SU-DHL-6 (cell line): Measurements from ENCODE around the gene ABCC8.

Experiments used
- H2AFZ ChIP-seq: fragments of 200-600 bp; sonication (generic); 2 replicates; pipeline ENCODE4 v1.6.1; 2014; ENCODE audit warnings: low read depth, mild to moderate bottlenecking, moderate library complexity, mixed read lengths, antibody characterized with exemption, low read length; ENCODE audit not compliant: severe bottlenecking
- H3F3A ChIP-seq: fragments of 200-600 bp; shearing (Covaris generic); 2 replicates; pipeline ENCODE4 v1.6.0; 2016; ENCODE audit warnings: antibody characterized with exemption, mild to moderate bottlenecking; ENCODE audit not compliant: insufficient read depth
- H3K27ac ChIP-seq: fragments of 200-600 bp; sonication (generic); 2 replicates; pipeline ENCODE4 v1.5.1; 2016; ENCODE audit warnings: low read depth, mild to moderate bottlenecking, low read length, moderate library complexity, mixed read lengths
- H3K27me3 ChIP-seq: fragments of 200-600 bp; sonication (generic), shearing (Covaris generic); 2 replicates; pipeline ENCODE4 v1.6.0; 2014; ENCODE audit warnings: mild to moderate bottlenecking, low read length
- H3K36me3 ChIP-seq: fragments of 200-600 bp; sonication (generic); 2 replicates; pipeline ENCODE4 v1.6.1; 2014; ENCODE audit warnings: mild to moderate bottlenecking, low read length, mixed read lengths
- H3K4me2 ChIP-seq: fragments of 300-600, 200-600 bp; shearing (Covaris generic), sonication (generic); 2 replicates; pipeline ENCODE4 v1.6.0; 2014; ENCODE audit warnings: low read length, low read depth, mild to moderate bottlenecking; ENCODE audit not compliant: poor library complexity, severe bottlenecking
- H3K4me3 ChIP-seq: fragments of 200-600 bp; sonication (generic); 2 replicates; pipeline ENCODE4 v1.5.1; 2014; ENCODE audit warnings: antibody characterized with exemption, low read length, mild to moderate bottlenecking, mixed read lengths; ENCODE audit not compliant: insufficient read depth, poor library complexity, severe bottlenecking
- H3K79me2 ChIP-seq: fragments of 200-600 bp; sonication (generic); 2 replicates; pipeline ENCODE4 v1.6.1; 2014; ENCODE audit warnings: mild to moderate bottlenecking, low read length, moderate library complexity; ENCODE audit not compliant: insufficient read depth
- H3K9ac ChIP-seq: fragments of 200-600 bp; sonication (generic); 2 replicates; pipeline ENCODE4 v1.7.0; 2014; ENCODE audit warnings: mild to moderate bottlenecking, low read length
- H3K9me2 ChIP-seq: fragments of 200-600 bp; sonication (generic); replicated peaks from 2 replicates; pipeline ENCODE4 v1.6.1; 2014; ENCODE audit warnings: low read length; ENCODE audit not compliant: insufficient read depth
- H3K9me3 ChIP-seq: fragments of 200-600 bp; sonication (generic); 2 replicates; pipeline ENCODE4 v1.6.1; 2014; ENCODE audit warnings: low read length, mixed read lengths; ENCODE audit not compliant: insufficient read depth
- H4K20me1 ChIP-seq: fragments of 200-600 bp; sonication (generic); 2 replicates; pipeline ENCODE4 v1.6.1; 2014; ENCODE audit warnings: low read depth, mild to moderate bottlenecking, antibody characterized with exemption, low read length, moderate library complexity, mixed read lengths
- EZH2phosphoT487 ChIP-seq: fragments of 200-600 bp; sonication (generic), shearing (Covaris generic); conservative IDR thresholded peaks from 2 replicates; pipeline ENCODE4 v1.6.1; 2018; ENCODE audit warnings: mild to moderate bottlenecking, antibody characterized with exemption, low read length, moderate library complexity, mixed read lengths
- TF ChIP-seq, protein P1 (sequence below): fragments of 200-600 bp; sonication (generic); IDR thresholded peaks from one replicate; pipeline ENCODE4 v1.5.1; 2017; ENCODE audit warnings: antibody characterized with exemption, mild to moderate bottlenecking, low read length, moderate library complexity; ENCODE audit not compliant: insufficient read depth, poor library complexity, severe bottlenecking

Gene ABCC8

DNA sequence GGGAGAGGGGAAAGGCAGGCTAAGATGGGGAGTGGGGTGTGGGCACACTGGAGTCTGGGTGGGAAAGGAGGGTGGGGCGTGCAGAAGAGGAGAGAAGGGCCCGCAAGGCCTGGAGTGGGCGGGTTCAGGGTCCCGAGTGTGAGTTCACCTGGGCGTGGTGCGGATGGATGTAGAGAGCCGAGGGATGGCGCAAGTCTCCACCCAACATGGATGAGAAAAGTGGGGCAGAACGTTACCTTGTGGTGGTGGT lies 364 bp upstream of the ABCC8 start:
- no peaks in the 10 kb centered on the region for H3K27me3 ChIP-seq

DNA sequence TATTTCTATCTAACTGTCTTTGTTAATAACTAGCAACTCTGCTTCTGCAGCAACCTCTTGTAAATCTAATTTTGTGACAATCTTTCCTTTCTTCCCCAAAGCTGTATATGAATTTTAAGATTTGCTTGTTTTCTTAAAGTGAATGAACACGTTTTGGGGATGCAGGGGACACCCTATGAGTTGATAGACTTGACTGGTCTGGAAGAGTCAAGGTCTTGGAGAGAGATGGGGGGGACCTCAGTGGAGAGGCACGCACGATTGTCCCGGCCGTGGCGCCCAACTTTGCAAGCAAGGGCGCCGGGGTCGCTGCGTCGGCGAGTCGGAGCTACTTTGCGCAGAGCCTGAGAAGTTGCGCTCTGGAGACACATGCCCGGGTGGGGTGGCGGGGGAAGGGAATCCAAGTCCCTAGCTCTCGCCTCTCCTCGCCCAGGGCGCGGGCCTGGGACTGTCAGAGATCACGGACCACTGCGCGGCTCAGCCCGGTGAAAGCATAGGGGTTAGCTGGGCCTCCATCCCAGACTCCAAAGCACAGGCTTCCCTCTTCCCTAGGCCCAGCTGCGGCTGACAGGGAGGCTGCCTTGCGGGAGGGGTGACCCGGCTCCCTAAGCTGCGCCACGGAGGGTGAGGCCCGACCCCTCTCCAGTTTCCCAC lies 854 bp downstream of the ABCC8 start:
- Histone ChIP-seq H3K4me3 (no peak overlapping the region), H3K36me3 (no peaks in the 10 kb centered on the region), H3K9ac (no peak overlapping the region), H2AFZ (no peak overlapping the region), H3K4me2 (no peak overlapping the region), H3K9me3 (no peaks in the 10 kb centered on the region), H3K27ac (no peak overlapping the region), H3K9me2 (no peaks in the 10 kb centered on the region), H3F3A (no peaks in the 10 kb centered on the region), H4K20me1 (no peaks in the 10 kb centered on the region), H3K79me2 (no peaks in the 10 kb centered on the region), H3K27me3 (no peaks in the 10 kb centered on the region)
- TF ChIP-seq, protein P1, sequence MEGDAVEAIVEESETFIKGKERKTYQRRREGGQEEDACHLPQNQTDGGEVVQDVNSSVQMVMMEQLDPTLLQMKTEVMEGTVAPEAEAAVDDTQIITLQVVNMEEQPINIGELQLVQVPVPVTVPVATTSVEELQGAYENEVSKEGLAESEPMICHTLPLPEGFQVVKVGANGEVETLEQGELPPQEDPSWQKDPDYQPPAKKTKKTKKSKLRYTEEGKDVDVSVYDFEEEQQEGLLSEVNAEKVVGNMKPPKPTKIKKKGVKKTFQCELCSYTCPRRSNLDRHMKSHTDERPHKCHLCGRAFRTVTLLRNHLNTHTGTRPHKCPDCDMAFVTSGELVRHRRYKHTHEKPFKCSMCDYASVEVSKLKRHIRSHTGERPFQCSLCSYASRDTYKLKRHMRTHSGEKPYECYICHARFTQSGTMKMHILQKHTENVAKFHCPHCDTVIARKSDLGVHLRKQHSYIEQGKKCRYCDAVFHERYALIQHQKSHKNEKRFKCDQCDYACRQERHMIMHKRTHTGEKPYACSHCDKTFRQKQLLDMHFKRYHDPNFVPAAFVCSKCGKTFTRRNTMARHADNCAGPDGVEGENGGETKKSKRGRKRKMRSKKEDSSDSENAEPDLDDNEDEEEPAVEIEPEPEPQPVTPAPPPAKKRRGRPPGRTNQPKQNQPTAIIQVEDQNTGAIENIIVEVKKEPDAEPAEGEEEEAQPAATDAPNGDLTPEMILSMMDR, result no peak
- no peak for TF ChIP-seq EZH2phosphoT487

More for the DNA sequence above, 364 bp upstream of the ABCC8 start:
- H3K9me3 ChIP-seq, result no peaks in the 10 kb centered on the region
- H3K9me2 ChIP-seq, result no peaks in the 10 kb centered on the region
- no peak overlapping the region for H3K4me3 ChIP-seq
- TF ChIP-seq, protein P1, result no peak
- TF ChIP-seq EZH2phosphoT487, result no peak
- no peak overlapping the region for H3K4me2 ChIP-seq
- H2AFZ ChIP-seq, result no peak overlapping the region
- H4K20me1 ChIP-seq, result no peaks in the 10 kb centered on the region
- no peaks in the 10 kb centered on the region for H3K36me3 ChIP-seq
- no peak overlapping the region for H3K9ac ChIP-seq
- H3K79me2 ChIP-seq, result no peaks in the 10 kb centered on the region
- no peaks in the 10 kb centered on the region for H3F3A ChIP-seq
- H3K27ac ChIP-seq, result no peak overlapping the region

DNA sequence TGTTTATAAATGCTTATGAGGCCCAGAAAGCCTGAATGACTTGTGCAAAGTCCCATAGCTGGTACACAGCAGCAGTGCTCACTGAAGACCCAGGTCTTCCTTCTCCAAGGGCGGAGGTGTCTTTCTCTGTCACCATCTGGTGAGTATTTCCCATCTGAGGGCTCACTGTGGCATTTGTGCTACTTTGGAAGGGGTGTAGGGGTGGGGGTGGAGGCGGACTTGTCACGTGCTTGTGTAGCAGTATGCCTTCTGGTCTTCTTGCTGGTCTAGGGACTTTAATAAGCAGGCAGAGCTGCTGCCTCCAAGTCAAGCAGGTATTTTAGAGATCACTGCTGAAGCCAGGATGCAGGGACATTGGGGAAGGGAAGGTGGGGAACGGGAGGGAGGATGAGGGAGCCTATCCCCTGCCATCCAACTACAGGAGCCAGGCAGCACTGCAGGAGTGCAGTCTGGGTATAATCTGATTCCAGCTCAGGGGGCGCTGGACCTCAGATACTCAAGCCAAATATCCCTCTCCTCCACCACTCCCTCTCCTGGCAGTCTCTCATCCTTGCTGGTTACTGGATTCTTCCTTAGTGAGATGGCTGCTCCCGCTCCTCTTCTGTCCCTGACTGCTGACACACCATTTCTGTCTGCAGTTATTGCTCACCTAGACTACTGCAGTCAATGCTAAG lies 3.4 kb downstream of the ABCC8 start:
- Histone ChIP-seq H3F3A (no peaks in the 10 kb centered on the region), H3K4me3 (no peak overlapping the region), H3K27me3 (no peaks in the 10 kb centered on the region), H3K36me3 (no peaks in the 10 kb centered on the region), H3K27ac (no peak overlapping the region), H3K4me2 (no peak overlapping the region), H2AFZ (no peak overlapping the region), H3K79me2 (no peaks in the 10 kb centered on the region), H3K9me3 (no peaks in the 10 kb centered on the region), H3K9ac (no peak overlapping the region), H3K9me2 (no peaks in the 10 kb centered on the region), H4K20me1 (no peaks in the 10 kb centered on the region)
- no peak for TF ChIP-seq EZH2phosphoT487
- TF ChIP-seq, protein P1, result no peak
